Measurements from ENCODE around the gene CISTR.
A peak's percentile ranks its signal among the peaks of the same experiment; 100 is the strongest.

The CISTR gene

DNA sequence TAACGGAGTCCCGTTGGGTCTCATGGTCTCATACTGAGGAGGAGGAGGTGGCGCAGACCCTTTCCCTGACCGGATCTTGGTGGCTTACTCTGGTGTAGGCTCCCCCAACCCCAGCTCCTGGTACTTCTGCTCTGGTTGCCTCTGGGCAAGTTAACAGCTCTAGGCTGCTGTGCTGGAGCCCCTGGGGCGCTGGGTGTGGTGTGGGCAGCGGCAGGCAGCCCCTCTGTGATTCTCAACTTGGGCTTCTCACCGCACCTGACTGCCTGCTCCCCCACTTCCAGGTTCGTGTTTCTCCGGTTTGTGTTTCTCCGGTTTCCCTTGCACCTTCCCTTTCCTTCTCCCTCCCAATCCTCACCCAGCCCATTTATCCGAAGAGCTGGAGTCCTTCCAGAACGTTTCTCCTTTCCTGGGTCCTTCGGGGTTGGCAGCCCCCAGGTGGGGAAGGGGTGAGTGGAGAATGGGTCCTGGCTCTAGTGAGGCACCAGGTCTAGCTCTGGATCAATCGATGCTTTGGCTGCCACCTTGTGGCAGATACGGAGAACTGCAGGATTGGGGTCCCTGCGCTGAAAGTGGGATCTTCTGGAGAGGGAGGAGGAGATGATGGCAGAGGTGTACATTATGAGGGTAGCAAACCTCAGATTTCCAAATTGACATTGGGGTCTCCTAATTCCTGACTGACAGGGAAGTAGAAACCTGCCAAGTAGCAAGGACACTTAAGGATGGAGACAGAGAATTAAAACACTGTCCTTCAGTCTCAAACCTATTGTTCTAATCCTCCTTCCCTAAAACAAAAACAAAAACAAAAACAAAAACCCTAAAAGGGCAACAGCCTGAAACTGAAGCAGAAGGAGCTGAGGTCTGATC is 8.3 kb downstream of the CISTR start:
- DNase-seq (ENCODE audit: low spot score) = peak; percentile 65

DNA sequence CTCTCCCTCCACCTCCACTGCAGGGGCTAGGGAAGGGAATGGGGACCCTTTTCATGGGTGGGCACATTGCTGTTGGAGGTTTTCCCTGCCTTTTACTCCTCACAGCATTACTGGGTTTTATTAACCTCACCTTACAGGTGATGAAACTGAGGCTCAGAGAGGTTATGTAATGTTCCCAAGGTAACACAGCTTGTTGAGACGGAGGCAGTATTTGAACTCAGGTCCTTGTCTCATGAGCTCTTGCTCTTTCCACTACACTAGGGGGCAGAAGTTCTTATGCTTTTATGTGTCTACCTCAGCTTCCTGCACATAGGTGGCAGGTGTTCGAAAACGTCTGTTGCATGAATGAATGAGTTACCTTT is 11.7 kb downstream of the CISTR start:
- DNase-seq (ENCODE audit: low spot score) = no peak

GRCh38 chr12:53739214-53740129 is 12.3 kb downstream of the CISTR start:
- no peak for DNase-seq (ENCODE audit: low spot score)

GRCh38 chr12:53738406-53739213 is 13.2 kb downstream of the CISTR start:
- DNase-seq (ENCODE audit: low spot score) = no peak

GRCh38 chr12:53737951-53738405 is 13.8 kb downstream of the CISTR start:
- DNase-seq (ENCODE audit: low spot score) = no peak

DNA sequence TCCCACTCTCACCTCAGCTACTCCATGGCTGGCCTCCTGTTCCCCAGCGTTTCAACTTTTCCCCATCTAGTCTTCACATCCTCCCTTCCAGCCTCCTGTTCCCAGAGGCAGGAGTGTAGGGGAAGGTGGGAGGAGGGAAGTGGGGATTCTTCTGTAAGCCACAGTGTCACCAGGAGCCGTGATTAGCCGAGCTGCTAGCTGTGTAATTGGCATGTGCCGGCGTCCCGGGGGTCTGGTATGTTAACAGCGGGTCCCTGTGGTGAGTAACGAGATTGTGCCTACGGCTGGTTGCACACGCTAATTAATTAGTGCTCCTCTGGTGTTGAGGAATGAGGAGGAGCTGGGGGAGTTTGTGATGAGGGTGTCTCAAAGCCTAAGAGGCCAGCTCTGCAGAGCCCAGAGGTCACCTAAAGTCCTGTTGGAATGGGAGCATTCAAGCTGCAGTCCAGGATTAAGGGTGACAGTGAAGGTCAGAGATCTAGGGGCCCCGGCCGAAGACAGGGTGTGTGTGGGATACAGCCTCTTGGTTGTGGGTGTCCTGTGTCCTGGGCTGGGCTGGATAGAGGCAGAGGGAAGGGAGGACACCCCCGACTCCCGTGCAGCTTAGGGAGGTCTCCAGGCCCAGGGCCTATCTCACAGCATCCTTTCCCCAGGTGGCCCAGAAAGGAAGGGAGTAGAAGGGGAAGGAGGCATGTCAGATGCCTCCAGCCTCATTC is 14.5 kb downstream of the CISTR start:
- DNase-seq (ENCODE audit: low spot score) = no peak

DNA sequence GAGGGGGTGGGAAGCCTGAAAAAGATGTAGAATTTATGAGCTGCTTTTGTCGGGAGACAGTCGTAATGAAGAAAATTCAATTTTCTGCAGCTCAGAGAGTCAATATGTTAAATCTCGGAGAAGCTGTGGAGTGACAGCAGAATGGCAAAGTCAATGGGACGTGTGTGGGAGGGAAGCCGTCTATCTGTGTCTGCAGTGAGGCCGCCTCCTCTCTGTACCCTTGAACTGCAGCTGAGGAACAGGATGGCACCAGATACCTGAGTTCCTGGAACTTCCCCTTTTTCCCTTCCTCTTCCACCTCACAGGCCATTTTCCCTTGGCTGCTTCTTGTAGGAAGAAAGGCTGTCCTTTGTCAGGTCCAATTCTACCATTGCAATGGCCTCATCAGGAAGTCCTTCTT is 15.2 kb downstream of the CISTR start:
- no peak for DNase-seq (ENCODE audit: low spot score)

- no peak for DNase-seq (ENCODE audit: low spot score)
Observed at GRCh38 chr12:53735556-53735955, 16.2 kb downstream of the CISTR start.

- no peak for DNase-seq (ENCODE audit: low spot score)
Observed at GRCh38 chr12:53734425-53734824, 17.4 kb downstream of the CISTR start.

DNA sequence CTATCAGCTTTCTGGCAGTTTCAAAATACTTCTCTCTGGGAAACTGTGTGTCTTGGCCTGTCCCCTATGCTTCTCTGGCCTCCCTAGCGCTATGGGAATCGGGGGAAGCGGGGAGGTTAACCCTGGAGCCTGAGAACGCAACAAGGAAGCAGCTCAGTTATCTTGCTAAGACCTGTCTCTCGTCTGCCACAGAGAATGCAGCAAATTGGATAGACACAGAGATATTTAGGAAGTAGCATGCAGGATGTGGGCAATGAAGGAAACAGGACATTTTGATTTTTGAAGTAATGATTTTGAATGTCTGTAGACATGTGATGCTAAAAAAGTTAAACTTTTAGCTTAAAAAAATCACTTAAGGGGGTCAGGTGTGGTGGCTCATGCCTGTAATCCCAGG is 18.0 kb downstream of the CISTR start:
- no peak for DNase-seq (ENCODE audit: low spot score)

GRCh38 chr12:53733051-53733806 is 18.6 kb downstream of the CISTR start:
- no peak for DNase-seq (ENCODE audit: low spot score)

GRCh38 chr12:53729644-53730043 is 22.1 kb downstream of the CISTR start:
- DNase-seq (ENCODE audit: low spot score) = peak; percentile 38

DNA sequence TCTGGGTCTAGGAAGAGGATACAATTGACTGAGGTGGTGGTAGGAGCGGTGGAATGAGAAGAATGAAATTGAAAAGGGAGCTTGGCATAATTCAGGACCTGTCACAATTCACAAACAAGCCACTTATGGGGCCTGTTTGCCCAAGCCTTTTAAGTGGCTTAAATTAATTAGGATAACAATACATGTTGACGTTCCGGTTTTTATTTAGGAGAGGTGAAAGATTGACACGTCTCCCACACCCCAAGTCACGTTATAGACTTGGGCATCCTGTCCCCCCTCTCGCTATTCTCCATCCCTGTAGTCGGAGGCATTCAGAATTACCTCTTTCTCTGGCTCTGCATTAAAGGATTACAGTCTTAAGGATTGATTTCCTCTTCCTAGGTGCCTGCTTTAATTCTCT is 23.6 kb downstream of the CISTR start:
- DNase-seq (ENCODE audit: low spot score) = no peak

DNA sequence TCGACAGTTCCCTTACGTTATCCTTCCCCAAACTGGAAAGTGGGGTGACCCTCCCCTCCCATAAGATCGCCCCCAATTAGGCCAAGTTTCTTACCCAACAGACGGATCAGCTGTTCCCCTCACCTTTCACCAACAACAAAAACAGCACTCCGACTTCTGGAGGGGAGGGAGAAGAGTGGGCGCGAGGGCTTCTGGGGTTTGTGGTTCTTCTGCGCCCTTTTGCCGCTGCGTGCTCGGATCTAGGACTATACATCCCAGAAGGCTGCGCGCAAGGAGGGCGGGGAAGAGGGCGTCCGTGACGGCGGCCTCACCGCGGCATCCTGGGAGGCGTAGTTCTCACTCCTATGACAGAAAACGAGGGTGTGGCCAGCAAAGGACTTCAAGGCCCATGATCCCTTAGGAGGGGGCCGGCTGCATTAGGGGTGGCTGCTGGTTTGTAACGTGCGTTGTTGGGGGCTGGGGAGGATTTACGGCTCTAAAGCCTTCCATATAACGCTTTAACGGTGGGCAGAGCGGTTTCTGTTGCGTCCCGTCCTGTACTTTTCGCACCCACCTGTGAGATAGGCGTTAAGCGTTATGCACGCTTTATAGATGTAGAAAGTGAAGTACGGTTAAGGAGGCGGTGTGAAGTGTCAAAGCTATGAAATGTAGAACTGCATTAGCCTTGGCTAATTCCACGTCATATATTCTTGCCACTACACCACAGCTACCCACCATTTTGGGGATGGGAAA is 24.3 kb downstream of the CISTR start, which contains the start of gene CALCOCO1:
TSS of gene CALCOCO1 (minus strand) at position 143 of the 732 bp plus-strand sequence. CDS start 2,210 bp downstream, outside the sequence.
- peak; percentile 98 for DNase-seq (ENCODE audit: low spot score)

- peak; percentile 20 for DNase-seq (ENCODE audit: low spot score)
Observed at GRCh38 chr12:53726946-53727309, 24.9 kb downstream of the CISTR start.

- peak; percentile 66 for DNase-seq (ENCODE audit: low spot score)
Observed at GRCh38 chr12:53726341-53726740, 25.4 kb downstream of the CISTR start.

GRCh38 chr12:53725824-53726223 is 26.0 kb downstream of the CISTR start:
- peak; percentile 58 for DNase-seq (ENCODE audit: low spot score)

DNA sequence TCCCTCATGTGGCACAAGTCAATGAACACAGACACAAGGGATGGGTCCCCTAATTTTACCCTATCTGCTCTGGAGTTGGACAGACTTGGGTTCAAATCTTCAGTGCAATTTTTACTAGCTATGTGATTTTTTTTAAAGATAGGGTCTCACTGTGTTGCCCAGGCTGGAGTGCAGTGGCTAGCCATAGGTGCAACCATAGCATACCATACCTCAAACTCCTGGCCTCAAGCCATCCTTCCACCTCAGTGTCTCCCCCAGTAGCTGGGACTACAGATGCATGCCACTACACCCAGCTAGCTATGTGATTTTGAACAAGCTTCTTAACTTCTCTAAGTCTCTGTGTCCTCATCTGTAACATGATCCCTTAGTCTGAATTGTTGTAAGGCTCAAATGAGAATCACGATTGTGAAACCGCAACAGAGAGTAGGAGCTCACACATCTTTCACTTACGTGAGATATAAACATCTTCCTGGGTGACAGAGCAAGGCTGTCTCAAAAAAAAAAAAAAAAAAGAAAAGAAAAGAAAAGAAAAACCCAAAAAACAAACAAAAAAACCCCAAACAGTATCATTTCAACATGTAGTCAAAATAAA is 29.2 kb downstream of the CISTR start:
- DNase-seq (ENCODE audit: low spot score) = no peak

DNA sequence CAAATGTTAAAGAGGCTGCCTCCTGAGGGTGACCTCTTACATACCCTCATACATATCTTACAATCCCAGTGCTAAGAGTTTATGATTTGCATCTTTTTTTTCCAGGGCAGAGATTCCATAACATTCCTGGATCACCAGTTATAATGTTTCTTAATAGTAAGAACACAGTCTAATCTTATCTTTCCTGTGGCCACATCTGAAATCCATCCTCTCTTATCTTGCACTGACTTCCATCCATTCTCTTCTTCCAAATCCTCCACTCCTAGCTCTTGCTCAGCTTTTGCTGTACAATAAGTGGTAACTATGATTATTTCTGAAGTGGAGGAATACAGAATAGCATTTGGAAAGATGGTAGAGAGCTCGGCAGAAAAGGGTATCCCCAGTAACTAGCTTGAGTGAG is 30.8 kb downstream of the CISTR start:
- no peak for DNase-seq (ENCODE audit: low spot score)

DNA sequence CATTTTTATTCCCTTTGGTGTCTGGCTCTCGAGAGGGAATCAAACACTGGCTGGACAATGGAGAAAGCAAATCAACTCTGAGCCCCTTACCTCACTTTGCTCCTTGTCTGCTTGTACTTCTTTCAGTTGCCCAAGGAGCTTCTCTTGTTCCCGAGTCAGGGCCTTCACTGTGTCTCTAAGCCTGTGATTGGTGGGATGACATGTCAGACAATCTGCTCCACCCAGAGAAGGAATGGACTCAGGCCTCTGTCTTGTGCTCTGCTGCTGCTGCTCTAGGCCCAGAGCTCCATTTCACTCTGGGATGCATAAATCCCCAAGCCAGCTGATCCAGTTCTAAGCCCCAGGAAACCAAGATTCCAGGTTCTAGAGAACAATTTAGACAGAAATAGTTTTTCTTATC is 32.1 kb downstream of the CISTR start:
- no peak for DNase-seq (ENCODE audit: low spot score)
